ENCODE results near the gene RBP2. TPM values are rescaled to one million over a fixed set of nuclear protein-coding genes. Genes with fewer than 3 reads are reported as not detected.

Gene RBP2
- total and polyA plus RNA-seq, 2 donors from 2014 or later: 13.5 TPM; not detected in 1

DNA sequence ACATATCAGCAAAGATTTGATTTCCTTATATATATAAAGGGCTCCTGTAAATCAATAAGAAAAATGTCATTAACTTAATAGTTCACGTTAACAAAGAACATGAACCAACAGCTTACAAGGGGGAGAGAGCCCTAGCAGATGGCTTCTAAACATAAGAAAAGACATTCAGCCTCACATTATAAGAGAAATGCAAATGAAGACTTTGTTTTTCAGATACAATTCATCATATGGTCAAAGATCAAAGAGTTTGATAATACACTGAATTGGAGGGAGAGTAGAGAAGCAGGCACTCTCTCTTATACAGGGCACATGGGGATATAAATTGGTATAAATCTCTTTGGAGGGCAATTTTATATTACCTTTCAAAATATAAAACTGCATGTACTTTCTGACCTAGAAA is 21.1 kb downstream of the RBP2 start:
- DNase-seq: no peak
- H3K36me3 ChIP-seq (ENCODE audit: control insufficient read depth in 2 of 3, insufficient read depth in 3 of 3, low read length in 3 of 3): no peaks in the 10 kb centered on the region
- no peak overlapping the region for H3K27ac ChIP-seq (ENCODE audit: low read depth in 2 of 2, low read length in 2 of 2)
- no peaks in the 10 kb centered on the region for H3K9me3 ChIP-seq (ENCODE audit: control insufficient read depth in 2 of 3, insufficient read depth in 1 of 3, low read length in 3 of 3)
- TF ChIP-seq, protein P1, sequence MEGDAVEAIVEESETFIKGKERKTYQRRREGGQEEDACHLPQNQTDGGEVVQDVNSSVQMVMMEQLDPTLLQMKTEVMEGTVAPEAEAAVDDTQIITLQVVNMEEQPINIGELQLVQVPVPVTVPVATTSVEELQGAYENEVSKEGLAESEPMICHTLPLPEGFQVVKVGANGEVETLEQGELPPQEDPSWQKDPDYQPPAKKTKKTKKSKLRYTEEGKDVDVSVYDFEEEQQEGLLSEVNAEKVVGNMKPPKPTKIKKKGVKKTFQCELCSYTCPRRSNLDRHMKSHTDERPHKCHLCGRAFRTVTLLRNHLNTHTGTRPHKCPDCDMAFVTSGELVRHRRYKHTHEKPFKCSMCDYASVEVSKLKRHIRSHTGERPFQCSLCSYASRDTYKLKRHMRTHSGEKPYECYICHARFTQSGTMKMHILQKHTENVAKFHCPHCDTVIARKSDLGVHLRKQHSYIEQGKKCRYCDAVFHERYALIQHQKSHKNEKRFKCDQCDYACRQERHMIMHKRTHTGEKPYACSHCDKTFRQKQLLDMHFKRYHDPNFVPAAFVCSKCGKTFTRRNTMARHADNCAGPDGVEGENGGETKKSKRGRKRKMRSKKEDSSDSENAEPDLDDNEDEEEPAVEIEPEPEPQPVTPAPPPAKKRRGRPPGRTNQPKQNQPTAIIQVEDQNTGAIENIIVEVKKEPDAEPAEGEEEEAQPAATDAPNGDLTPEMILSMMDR (IDR thresholded peaks at IDR 0.05; ENCODE audit: borderline replicate concordance, extremely low read depth, insufficient read depth): no peak
- FAIRE-seq: no peak
- H3K4me3 ChIP-seq (ENCODE audit: low read length in 3 of 3): no peak overlapping the region
- intact Hi-C loops (cut with DNase I): no loop called here
- no peaks in the 10 kb centered on the region for H3K27me3 ChIP-seq (ENCODE audit: control insufficient read depth, insufficient read depth, low read length)
- no peaks in the 10 kb centered on the region for H3K4me1 ChIP-seq (ENCODE audit: control insufficient read depth in 2 of 3, insufficient read depth in 2 of 3, low read depth in 1 of 3, low read length in 3 of 3)
- H3K9ac ChIP-seq (ENCODE audit: low read length in 3 of 3): no peak overlapping the region

DNA sequence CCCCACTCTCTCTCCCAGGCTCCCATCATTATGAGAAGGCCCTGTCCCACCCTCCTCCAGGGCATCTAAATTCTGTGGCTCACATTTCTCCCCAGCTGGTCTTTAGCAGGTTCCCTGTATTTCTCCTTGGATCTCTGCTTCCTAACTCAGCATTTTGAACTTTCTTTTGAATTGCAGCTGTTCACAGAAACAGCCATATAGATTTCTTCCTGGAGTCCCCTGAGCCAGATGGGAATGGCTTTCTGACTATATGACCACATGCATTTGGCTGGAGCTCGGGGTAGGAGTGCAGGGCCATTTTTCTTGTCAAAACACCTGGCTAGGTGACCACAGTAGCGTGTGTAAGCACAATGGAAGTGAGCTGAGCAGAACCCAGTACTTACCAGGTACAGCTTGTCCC is 22.0 kb downstream of the RBP2 start:
- FAIRE-seq: no peak
- DNase-seq: no peak
- no peak overlapping the region for H3K27ac ChIP-seq (ENCODE audit: low read depth in 2 of 2, low read length in 2 of 2)
- intact Hi-C loops (cut with DNase I): no loop called here
- H3K4me1 ChIP-seq (ENCODE audit: control insufficient read depth in 2 of 3, insufficient read depth in 2 of 3, low read depth in 1 of 3, low read length in 3 of 3): no peaks in the 10 kb centered on the region
- no peaks in the 10 kb centered on the region for H3K36me3 ChIP-seq (ENCODE audit: control insufficient read depth in 2 of 3, insufficient read depth in 3 of 3, low read length in 3 of 3)
- no peaks in the 10 kb centered on the region for H3K9me3 ChIP-seq (ENCODE audit: control insufficient read depth in 2 of 3, insufficient read depth in 1 of 3, low read length in 3 of 3)
- TF ChIP-seq, protein P1 (IDR thresholded peaks at IDR 0.05; ENCODE audit: borderline replicate concordance, extremely low read depth, insufficient read depth): no peak
- H3K9ac ChIP-seq (ENCODE audit: low read length in 3 of 3): no peak overlapping the region
- no peak overlapping the region for H3K4me3 ChIP-seq (ENCODE audit: low read length in 3 of 3)
- no peaks in the 10 kb centered on the region for H3K27me3 ChIP-seq (ENCODE audit: control insufficient read depth, insufficient read depth, low read length)

DNA sequence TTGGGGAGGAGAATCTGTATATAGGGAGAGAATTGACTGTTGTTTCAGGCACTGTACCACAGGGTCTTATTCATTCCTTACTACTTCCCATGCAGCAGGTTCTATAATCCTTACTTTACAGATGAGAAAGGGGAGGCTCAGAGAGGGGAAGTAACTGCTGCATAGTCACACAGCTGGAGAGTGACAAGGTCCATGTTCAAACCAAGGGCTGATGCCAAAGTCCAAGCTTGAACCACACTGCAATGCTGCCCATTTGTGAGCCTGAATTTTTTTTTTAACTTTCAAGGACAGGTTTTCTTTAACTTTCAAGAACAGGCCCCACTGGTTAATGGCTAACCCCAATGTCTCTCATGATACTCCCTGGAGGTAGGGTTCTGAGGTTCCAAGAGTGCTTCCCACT is 26.2 kb downstream of the RBP2 start:
- FAIRE-seq: no peak
- Histone ChIP-seq H3K9ac (ENCODE audit: low read length in 3 of 3) (no peak overlapping the region), H3K9me3 (ENCODE audit: control insufficient read depth in 2 of 3, insufficient read depth in 1 of 3, low read length in 3 of 3) (no peaks in the 10 kb centered on the region), H3K27ac (ENCODE audit: low read depth in 2 of 2, low read length in 2 of 2) (no peak overlapping the region), H3K4me3 (ENCODE audit: low read length in 3 of 3) (no peak overlapping the region), H3K27me3 (ENCODE audit: control insufficient read depth, insufficient read depth, low read length) (no peaks in the 10 kb centered on the region), H3K4me1 (ENCODE audit: control insufficient read depth in 2 of 3, insufficient read depth in 2 of 3, low read depth in 1 of 3, low read length in 3 of 3) (no peaks in the 10 kb centered on the region), H3K36me3 (ENCODE audit: control insufficient read depth in 2 of 3, insufficient read depth in 3 of 3, low read length in 3 of 3) (no peaks in the 10 kb centered on the region)
- no peak for DNase-seq
- intact Hi-C loops (cut with DNase I): no loop called here
- TF ChIP-seq, protein P1 (IDR thresholded peaks at IDR 0.05; ENCODE audit: borderline replicate concordance, extremely low read depth, insufficient read depth): no peak

DNA sequence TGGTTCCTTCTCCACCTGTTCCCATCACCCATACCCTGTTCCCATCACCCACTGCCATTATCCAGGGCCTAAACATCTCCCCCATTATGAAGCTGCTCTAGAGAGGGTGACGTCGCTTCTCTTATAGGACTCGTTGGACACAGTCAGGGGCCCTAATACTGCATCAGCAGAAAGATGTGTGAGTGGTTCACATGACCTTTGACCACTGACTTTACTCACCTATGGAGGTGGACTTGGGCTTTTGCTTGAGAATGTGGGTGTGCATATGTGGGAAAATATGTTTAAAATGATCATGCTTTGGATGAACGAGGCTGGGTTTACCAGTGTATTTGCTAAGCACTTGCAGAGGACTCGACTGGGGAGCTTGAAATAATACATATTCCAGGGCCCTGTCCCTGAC is 26.8 kb downstream of the RBP2 start:
- H3K4me3 ChIP-seq (ENCODE audit: low read length in 3 of 3): no peak overlapping the region
- H3K36me3 ChIP-seq (ENCODE audit: control insufficient read depth in 2 of 3, insufficient read depth in 3 of 3, low read length in 3 of 3): no peaks in the 10 kb centered on the region
- no peaks in the 10 kb centered on the region for H3K27me3 ChIP-seq (ENCODE audit: control insufficient read depth, insufficient read depth, low read length)
- H3K9me3 ChIP-seq (ENCODE audit: control insufficient read depth in 2 of 3, insufficient read depth in 1 of 3, low read length in 3 of 3): no peaks in the 10 kb centered on the region
- FAIRE-seq (no peak), DNase-seq (no peak)
- H3K9ac ChIP-seq (ENCODE audit: low read length in 3 of 3): no peak overlapping the region
- H3K27ac ChIP-seq (ENCODE audit: low read depth in 2 of 2, low read length in 2 of 2): no peak overlapping the region
- no peaks in the 10 kb centered on the region for H3K4me1 ChIP-seq (ENCODE audit: control insufficient read depth in 2 of 3, insufficient read depth in 2 of 3, low read depth in 1 of 3, low read length in 3 of 3)
- intact Hi-C loops (cut with DNase I): no loop called here
- TF ChIP-seq, protein P1 (IDR thresholded peaks at IDR 0.05; ENCODE audit: borderline replicate concordance, extremely low read depth, insufficient read depth): no peak

Data from kidney (tissue), 14 donors.